WTC11 (cell line): Measurements from ENCODE around the gene ODAD3. TPM values are rescaled to one million over a fixed set of nuclear protein-coding genes. Genes with fewer than 3 reads are reported as not detected.
"Not testable (repeated sequence)": the region's sequence is repeated elsewhere in the genome, so short reads cannot be mapped to it uniquely, and the experiment has no call there.

ENCODE experiments used
- ATAC-seq: fragments of 200-7000 bp; cut with Tn5 transposase; 2 replicates; pipeline ENCODE4 v1.10.0; 2021; ENCODE audit warnings: mild to moderate bottlenecking, moderate library complexity
- CTCF ChIA-PET: fragments of 300-600 bp; sonication (Branson Sonifier 250); formaldehyde crosslinking; loops from one replicate; lab custom pipeline; 2021; ENCODE audit warnings: antibody characterized with exemption; lab: Charles Lee
- POLR2A ChIA-PET: fragments of 350-600 bp; sonication (Branson Sonifier 250); formaldehyde crosslinking; loops from one replicate; lab custom pipeline; 2021; ENCODE audit warnings: antibody characterized with exemption; lab: Charles Lee
- DNase-seq: peaks from one replicate; pipeline ENCODE4 v3.0.0; 2021; ENCODE audit warnings: low spot score
- H3K27ac Mint-ChIP-seq: 2 replicates; pipeline ENCODE4 v1.8.0; 2021; ENCODE audit warnings: mixed read lengths
- H3K27me3 Mint-ChIP-seq: 2 replicates; pipeline ENCODE4 v1.8.0; 2021; ENCODE audit warnings: low read depth, mild to moderate bottlenecking, moderate library complexity, mixed read lengths
- H3K36me3 Mint-ChIP-seq: 2 replicates; pipeline ENCODE4 v1.8.0; 2021; ENCODE audit warnings: mixed read lengths
- H3K4me1 Mint-ChIP-seq: 2 replicates; pipeline ENCODE4 v1.8.0; 2022; ENCODE audit warnings: mixed read lengths
- H3K4me3 Mint-ChIP-seq: 2 replicates; pipeline ENCODE4 v1.8.0; 2021; ENCODE audit warnings: mild to moderate bottlenecking, moderate library complexity, mixed read lengths
- H3K9me3 Mint-ChIP-seq: 2 replicates; pipeline ENCODE4 v1.8.0; 2021; ENCODE audit warnings: mixed read lengths
- ETV6 ChIP-seq: sonication (generic); formaldehyde crosslinking; IDR thresholded peaks from 2 replicates; pipeline ENCODE4 v1.8.1; 2022; ENCODE audit warnings: mild to moderate bottlenecking, missing genetic modification reagents
- FOXP1 ChIP-seq: sonication (generic); formaldehyde crosslinking; IDR thresholded peaks from 2 replicates; pipeline ENCODE4 v1.8.0; 2022; ENCODE audit warnings: missing genetic modification reagents, mild to moderate bottlenecking, moderate library complexity, borderline replicate concordance
- GABPB1 ChIP-seq: sonication (generic); formaldehyde crosslinking; IDR thresholded peaks from 2 replicates; pipeline ENCODE4 v1.8.1; 2023; ENCODE audit warnings: mild to moderate bottlenecking, missing genetic modification reagents
- HMGA2 ChIP-seq: fragments of 250-450 bp; sonication (Bioruptor Pico); IDR thresholded peaks from 2 replicates; pipeline ENCODE4 v1.4.0; 2021; ENCODE audit warnings: mild to moderate bottlenecking, moderate library complexity
- IRF2 ChIP-seq: sonication (generic); formaldehyde crosslinking; IDR thresholded peaks from 2 replicates; pipeline ENCODE4 v1.8.0; 2022; ENCODE audit warnings: low read depth, missing genetic modification reagents, borderline replicate concordance
- KAT7 ChIP-seq: sonication (generic); formaldehyde crosslinking; IDR thresholded peaks from 2 replicates; pipeline ENCODE4 v1.8.1; 2023; ENCODE audit warnings: missing genetic modification reagents, mild to moderate bottlenecking, borderline replicate concordance
- MXD4 ChIP-seq: fragments of 250-450 bp; sonication (Bioruptor Pico); IDR thresholded peaks from 2 replicates; pipeline ENCODE4 v1.8.0; 2021; ENCODE audit warnings: mild to moderate bottlenecking, moderate library complexity, borderline replicate concordance
- NR3C1 ChIP-seq: sonication (generic); formaldehyde crosslinking; conservative IDR thresholded peaks from 2 replicates; pipeline ENCODE4 v1.8.1; 2023; ENCODE audit warnings: low read depth, mild to moderate bottlenecking, missing genetic modification reagents
- ZNF121 ChIP-seq: sonication (generic); formaldehyde crosslinking; IDR thresholded peaks from 2 replicates; pipeline ENCODE4 v1.8.0; 2023; ENCODE audit warnings: missing genetic modification reagents
- ZNF138 ChIP-seq: sonication (generic); formaldehyde crosslinking; conservative IDR thresholded peaks from 2 replicates; pipeline ENCODE4 v1.8.1; 2022; ENCODE audit warnings: mild to moderate bottlenecking, moderate library complexity, missing genetic modification reagents
- ZNF232 ChIP-seq: sonication (generic); formaldehyde crosslinking; IDR thresholded peaks from 2 replicates; pipeline ENCODE4 v1.8.0; 2022; ENCODE audit warnings: mild to moderate bottlenecking, missing genetic modification reagents
- total RNA-seq: library from RNA; stranded (reverse); gene quantifications from 3 replicates; pipeline ENCODE4 v1.2.3, GENCODE V29; 2021
- TF ChIP-seq, protein P1 (sequence below): sonication (generic); formaldehyde crosslinking; IDR thresholded peaks from 2 replicates; pipeline ENCODE4 v1.8.0; 2022; ENCODE audit warnings: missing genetic modification reagents
- TF ChIP-seq, protein P2 (sequence below): fragments of 200-600 bp; IDR thresholded peaks from 2 replicates; pipeline ENCODE4 v1.8.0; 2022; ENCODE audit warnings: antibody characterized with exemption
- TF ChIP-seq, protein P3 (sequence below): fragments of 250-450 bp; sonication (Bioruptor Pico); conservative IDR thresholded peaks from 2 replicates; pipeline ENCODE4 v1.9.0; 2021; ENCODE audit warnings: mild to moderate bottlenecking
- TF ChIP-seq, protein P4 (sequence below): sonication (generic); formaldehyde crosslinking; IDR thresholded peaks from 2 replicates; pipeline ENCODE4 v1.8.1; 2023; ENCODE audit warnings: mild to moderate bottlenecking, missing genetic modification reagents
- TF ChIP-seq, protein P5 (sequence below): fragments of 250-450 bp; sonication (Bioruptor Pico); IDR thresholded peaks from 2 replicates; pipeline ENCODE4 v1.9.0; 2021; ENCODE audit warnings: moderate library complexity, mild to moderate bottlenecking, inconsistent platforms, borderline replicate concordance
- TF ChIP-seq, protein P6 (sequence below): sonication (generic); formaldehyde crosslinking; IDR thresholded peaks from 2 replicates; pipeline ENCODE4 v1.8.1; 2023; ENCODE audit warnings: mild to moderate bottlenecking, missing genetic modification reagents, moderate library complexity

Gene ODAD3
- total RNA-seq, 1 experiment from 2014 or later = 4.1 TPM

DNA sequence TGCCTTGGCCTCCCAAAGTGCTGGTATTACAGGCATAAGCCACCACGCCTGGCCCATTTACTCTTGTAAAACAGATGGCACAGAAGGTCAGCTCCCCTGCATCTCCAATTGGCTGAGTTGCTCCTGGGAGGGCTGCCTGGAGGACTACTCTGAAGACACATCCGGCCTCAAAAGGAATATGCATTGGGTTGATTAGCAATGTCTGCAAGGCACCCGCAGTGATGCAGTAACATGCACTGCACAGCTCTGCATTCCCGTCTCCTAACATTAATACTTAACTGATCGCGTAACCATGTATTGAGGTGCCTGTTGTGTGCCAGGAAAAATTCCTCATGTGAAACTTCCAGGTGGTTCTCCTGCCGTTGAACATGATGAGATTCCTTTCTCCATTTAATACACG lies 40.9 kb upstream of the ODAD3 start (continued):
- TF ChIP-seq GABPB1 (CRISPR knock-in tag) (no peak), ZNF232 (CRISPR knock-in tag) (no peak), ETV6 (CRISPR knock-in tag) (no peak), FOXP1 (CRISPR knock-in tag) (no peak), MXD4 (CRISPR knock-in tag) (no peak), ZNF138 (CRISPR knock-in tag) (no peak)
- TF ChIP-seq, protein P1, sequence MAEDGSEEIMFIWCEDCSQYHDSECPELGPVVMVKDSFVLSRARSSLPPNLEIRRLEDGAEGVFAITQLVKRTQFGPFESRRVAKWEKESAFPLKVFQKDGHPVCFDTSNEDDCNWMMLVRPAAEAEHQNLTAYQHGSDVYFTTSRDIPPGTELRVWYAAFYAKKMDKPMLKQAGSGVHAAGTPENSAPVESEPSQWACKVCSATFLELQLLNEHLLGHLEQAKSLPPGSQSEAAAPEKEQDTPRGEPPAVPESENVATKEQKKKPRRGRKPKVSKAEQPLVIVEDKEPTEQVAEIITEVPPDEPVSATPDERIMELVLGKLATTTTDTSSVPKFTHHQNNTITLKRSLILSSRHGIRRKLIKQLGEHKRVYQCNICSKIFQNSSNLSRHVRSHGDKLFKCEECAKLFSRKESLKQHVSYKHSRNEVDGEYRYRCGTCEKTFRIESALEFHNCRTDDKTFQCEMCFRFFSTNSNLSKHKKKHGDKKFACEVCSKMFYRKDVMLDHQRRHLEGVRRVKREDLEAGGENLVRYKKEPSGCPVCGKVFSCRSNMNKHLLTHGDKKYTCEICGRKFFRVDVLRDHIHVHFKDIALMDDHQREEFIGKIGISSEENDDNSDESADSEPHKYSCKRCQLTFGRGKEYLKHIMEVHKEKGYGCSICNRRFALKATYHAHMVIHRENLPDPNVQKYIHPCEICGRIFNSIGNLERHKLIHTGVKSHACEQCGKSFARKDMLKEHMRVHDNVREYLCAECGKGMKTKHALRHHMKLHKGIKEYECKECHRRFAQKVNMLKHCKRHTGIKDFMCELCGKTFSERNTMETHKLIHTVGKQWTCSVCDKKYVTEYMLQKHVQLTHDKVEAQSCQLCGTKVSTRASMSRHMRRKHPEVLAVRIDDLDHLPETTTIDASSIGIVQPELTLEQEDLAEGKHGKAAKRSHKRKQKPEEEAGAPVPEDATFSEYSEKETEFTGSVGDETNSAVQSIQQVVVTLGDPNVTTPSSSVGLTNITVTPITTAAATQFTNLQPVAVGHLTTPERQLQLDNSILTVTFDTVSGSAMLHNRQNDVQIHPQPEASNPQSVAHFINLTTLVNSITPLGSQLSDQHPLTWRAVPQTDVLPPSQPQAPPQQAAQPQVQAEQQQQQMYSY = no peak
- TF ChIP-seq, protein P2, sequence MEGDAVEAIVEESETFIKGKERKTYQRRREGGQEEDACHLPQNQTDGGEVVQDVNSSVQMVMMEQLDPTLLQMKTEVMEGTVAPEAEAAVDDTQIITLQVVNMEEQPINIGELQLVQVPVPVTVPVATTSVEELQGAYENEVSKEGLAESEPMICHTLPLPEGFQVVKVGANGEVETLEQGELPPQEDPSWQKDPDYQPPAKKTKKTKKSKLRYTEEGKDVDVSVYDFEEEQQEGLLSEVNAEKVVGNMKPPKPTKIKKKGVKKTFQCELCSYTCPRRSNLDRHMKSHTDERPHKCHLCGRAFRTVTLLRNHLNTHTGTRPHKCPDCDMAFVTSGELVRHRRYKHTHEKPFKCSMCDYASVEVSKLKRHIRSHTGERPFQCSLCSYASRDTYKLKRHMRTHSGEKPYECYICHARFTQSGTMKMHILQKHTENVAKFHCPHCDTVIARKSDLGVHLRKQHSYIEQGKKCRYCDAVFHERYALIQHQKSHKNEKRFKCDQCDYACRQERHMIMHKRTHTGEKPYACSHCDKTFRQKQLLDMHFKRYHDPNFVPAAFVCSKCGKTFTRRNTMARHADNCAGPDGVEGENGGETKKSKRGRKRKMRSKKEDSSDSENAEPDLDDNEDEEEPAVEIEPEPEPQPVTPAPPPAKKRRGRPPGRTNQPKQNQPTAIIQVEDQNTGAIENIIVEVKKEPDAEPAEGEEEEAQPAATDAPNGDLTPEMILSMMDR = no peak
- TF ChIP-seq, protein P3, sequence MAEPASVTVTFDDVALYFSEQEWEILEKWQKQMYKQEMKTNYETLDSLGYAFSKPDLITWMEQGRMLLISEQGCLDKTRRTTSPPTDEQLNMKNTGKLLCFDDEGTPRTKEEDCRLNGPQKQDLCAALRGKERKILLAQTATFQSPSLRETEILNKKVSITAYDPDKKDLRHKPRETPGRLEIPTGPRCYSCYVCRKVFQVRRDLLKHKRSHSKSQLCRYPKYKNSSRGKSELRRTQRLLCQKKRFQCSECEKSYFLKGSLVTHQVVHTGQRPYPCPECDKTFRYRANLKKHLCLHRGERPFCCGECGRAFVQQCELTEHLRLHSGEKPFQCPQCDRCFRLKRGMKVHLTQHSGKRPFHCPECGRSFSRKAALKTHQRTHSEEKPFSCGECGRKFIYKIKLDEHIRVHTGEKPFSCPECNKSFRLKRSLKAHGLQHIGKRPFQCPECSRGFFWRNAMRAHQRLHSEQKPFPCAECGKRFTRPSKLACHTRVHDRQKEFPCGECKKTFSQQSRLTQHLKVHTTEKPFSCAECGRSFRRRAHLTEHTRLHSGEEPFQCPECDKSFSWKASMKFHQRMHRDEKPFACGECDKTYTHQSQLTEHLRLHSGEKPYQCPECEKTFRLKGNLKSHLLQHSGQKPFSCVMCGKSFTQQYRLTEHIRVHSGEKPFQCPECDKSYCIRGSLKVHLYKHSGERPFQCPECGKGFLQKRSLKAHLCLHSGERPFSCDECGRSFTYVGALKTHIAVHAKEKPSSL (CRISPR knock-in tag) = no peak
- TF ChIP-seq, protein P4, sequence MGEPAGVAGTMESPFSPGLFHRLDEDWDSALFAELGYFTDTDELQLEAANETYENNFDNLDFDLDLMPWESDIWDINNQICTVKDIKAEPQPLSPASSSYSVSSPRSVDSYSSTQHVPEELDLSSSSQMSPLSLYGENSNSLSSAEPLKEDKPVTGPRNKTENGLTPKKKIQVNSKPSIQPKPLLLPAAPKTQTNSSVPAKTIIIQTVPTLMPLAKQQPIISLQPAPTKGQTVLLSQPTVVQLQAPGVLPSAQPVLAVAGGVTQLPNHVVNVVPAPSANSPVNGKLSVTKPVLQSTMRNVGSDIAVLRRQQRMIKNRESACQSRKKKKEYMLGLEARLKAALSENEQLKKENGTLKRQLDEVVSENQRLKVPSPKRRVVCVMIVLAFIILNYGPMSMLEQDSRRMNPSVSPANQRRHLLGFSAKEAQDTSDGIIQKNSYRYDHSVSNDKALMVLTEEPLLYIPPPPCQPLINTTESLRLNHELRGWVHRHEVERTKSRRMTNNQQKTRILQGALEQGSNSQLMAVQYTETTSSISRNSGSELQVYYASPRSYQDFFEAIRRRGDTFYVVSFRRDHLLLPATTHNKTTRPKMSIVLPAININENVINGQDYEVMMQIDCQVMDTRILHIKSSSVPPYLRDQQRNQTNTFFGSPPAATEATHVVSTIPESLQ (CRISPR knock-in tag) = no peak
- TF ChIP-seq, all 79 proteins: peak for 0

DNA sequence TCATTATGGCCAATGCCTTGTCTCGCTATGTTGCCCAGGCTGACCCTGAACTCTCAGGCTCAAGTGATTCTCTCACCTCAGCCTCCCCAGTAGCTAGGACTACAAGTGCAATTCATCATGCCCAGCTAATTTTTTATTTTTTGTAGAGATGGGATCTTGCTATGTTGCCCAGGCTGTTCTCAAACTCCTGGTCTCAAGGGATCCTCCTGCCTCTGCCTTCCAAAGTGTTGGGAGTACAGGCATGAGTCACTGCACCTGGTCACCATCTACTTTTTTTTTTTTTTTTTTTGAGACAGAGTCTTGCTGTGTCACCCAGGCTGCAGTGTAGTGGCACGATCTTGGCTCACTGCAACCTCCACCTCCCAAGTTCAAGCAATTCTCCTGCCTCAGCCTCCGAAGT lies 40.4 kb upstream of the ODAD3 start:
- H3K27me3 Mint-ChIP-seq = peaks cover 43% of the 10 kb centered on the region
- ATAC-seq = not testable (repeated sequence)

DNA sequence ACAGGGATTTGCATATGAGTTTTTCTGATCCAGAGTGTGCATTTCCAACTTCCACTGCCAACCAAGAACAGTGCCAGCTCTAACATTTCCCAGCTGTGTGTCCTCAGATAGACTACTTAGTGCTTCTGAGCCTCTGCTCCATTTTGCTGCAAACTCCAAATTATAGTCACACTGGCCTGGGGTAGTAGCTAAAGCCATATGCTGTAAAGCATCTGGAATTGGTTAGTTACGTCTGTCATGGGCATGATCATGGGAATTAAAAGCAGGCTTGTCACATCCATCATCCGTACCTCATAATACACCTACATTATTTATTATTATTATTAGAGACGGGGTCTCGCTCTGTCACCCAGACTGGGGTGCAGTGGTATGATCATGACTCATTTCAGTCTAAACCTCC lies 38.8 kb upstream of the ODAD3 start:
- Mint-ChIP-seq H3K36me3 (no peaks in the 10 kb centered on the region), H3K27ac (no peak overlapping the region), H3K4me1 (no peaks in the 10 kb centered on the region), H3K9me3 (no peaks in the 10 kb centered on the region), H3K27me3 (peaks cover 33% of the 10 kb centered on the region), H3K4me3 (no peak overlapping the region)
- DNase-seq (no peak), ATAC-seq (no peak)
- ChIA-PET POLR2A (no interaction called here), CTCF (interaction anchor here (2.8 kb wide), 1 partner anchor 9 kb away, joined by 8 read pairs; no protein-coding TSS in a partner anchor)
- TF ChIP-seq, protein P5, sequence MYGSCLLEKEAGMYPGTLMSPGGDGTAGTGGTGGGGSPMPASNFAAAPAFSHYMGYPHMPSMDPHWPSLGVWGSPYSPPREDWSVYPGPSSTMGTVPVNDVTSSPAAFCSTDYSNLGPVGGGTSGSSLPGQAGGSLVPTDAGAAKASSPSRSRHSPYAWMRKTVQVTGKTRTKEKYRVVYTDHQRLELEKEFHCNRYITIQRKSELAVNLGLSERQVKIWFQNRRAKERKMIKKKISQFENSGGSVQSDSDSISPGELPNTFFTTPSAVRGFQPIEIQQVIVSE (CRISPR knock-in tag) = no peak
- TF ChIP-seq NR3C1 (no peak), ZNF121 (no peak), FOXP1 (CRISPR knock-in tag) (no peak), HMGA2 (CRISPR knock-in tag) (no peak), KAT7 (CRISPR knock-in tag) (no peak), IRF2 (CRISPR knock-in tag) (no peak)
- TF ChIP-seq, protein P6, sequence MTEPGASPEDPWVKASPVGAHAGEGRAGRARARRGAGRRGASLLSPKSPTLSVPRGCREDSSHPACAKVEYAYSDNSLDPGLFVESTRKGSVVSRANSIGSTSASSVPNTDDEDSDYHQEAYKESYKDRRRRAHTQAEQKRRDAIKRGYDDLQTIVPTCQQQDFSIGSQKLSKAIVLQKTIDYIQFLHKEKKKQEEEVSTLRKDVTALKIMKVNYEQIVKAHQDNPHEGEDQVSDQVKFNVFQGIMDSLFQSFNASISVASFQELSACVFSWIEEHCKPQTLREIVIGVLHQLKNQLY (CRISPR knock-in tag) = no peak
- TF ChIP-seq, protein P1 = no peak

More for the DNA sequence above, 40.4 kb upstream of the ODAD3 start:
- H3K4me3 Mint-ChIP-seq, H3K9me3 Mint-ChIP-seq, H3K27ac Mint-ChIP-seq, H3K4me1 Mint-ChIP-seq, DNase-seq, H3K36me3 Mint-ChIP-seq: not testable (repeated sequence)
- POLR2A ChIA-PET = interaction anchor here (0.7 kb wide), 1 partner anchor 101 kb away, joined by 3 read pairs; the partner anchor contains the start of gene SWSAP1
- CTCF ChIA-PET = interaction anchor here (0.5 to 0.7 kb wide), 3 partner anchors 85 to 1462 kb away, joined by 3 read pairs; no protein-coding TSS in a partner anchor
